ENCODE results near the gene SNRK.
"Not testable (repeated sequence)": the region's sequence is repeated elsewhere in the genome, so short reads cannot be mapped to it uniquely, and the experiment has no call there.

The SNRK gene

DNA sequence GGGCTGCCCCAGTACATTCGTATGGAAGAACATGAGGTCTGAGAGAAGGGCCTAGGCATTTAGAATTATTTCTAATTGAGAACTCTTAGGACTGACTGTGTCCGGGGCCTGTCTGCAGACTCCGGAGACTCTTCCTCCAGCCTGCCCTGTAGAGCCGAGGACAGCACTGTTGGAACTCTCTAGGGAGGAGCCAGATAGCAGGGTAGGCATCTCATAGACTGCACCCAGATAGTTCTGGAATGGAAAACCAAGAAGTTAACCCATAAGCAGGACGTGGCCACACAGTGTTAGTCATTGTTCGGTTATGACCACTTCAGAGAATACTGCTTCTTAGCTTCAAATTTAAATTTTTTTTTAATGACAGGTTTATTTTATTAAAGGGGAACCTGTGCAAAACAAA, 59.5 kb downstream of the SNRK start:
- DNase-seq (ENCODE audit: low read depth), result no peak

DNA sequence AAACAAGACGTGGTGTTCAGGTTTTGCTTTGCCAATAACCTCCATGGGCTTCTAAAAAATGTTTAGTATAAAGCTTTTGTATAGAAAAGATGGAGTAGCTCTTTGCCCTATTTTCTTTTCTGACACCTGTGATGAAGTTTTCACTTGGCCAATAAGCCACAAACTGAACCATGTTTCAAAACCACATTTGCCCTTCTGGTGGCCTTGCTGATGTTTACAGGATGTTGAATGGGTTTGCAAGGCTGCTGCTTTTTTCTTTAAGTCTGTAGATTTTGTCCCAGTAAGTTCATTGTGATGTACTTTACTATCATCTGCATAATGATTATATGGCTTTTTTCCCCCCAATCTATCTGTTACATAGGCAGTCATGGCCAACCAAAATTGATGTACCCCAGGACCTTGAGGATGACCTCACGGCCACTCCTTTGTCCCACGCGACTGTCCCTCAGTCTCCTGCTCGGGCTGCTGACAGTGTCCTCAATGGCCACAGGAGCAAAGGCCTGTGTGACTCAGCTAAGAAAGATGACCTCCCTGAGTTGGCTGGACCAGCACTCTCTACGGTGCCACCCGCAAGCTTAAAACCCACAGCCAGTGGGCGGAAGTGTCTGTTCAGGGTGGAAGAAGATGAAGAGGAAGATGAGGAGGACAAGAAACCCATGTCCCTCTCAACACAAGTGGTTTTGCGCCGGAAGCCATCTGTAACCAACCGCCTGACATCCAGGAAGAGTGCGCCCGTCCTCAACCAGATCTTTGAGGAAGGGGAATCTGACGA, 60.8 kb downstream of the SNRK start:
- DNase-seq (ENCODE audit: low read depth), result no peak

DNA sequence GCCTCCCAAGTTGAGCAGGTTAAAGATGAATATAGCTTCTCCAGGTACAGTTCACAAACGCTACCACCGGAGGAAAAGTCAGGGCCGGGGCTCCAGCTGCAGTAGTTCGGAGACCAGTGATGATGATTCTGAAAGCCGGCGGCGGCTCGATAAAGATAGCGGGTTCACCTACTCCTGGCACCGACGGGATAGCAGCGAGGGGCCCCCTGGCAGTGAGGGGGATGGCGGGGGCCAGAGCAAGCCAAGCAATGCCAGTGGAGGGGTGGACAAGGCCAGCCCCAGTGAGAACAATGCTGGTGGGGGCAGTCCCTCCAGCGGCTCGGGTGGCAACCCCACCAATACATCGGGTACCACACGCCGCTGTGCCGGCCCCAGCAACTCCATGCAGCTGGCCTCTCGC, 61.4 kb downstream of the SNRK start:
- DNase-seq (ENCODE audit: low read depth), result no peak

DNA sequence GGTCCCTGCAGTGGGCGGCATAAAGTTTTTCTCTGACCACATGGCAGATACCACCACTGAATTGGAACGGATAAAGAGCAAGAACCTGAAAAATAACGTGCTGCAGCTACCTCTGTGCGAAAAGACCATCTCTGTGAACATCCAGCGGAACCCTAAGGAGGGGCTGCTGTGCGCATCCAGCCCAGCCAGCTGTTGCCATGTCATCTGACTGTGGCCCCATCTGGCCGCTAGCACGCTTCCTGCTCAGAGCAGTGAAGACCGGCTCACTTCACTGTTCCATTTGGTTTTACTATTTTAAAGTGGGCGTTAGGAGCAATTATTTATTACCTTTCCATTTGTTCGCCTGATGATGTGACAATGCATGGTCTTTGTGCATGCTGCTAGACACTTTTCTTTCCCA, 62.0 kb downstream of the SNRK start:
- no peak for DNase-seq (ENCODE audit: low read depth)

DNA sequence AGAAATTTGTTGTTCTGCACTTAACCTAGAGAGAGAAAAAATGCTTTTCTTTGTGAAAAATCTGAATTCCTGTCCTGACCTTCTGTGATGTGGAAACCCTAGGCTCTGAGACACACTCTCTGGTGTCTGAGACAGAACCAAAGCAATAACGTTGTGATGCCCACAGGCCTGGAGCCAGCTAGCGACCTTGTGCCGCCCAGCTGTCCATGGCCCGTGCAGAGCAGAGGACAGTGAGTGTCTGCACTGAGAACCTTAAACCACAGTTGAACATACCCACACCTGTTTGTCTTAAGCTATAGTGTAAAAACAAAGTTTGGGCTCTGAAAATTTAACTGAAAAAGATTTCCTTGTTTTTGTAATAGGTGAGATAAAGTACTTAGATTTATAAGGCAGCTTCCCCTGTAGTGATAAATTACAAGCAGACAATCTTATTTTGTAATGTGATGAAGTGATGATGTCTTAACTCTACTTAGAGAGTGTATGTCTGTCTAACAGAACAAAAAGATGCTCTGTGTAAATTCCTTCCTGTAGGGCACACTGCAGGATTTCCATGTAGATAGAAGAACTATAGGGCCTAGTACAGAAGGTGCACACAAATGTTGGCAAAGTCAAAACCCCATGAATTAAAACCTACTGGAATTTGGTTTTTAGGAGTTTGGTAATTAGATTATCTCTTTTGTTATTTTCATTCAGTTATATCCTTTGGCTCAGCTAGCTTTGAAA, 62.7 kb downstream of the SNRK start:
- no peak for DNase-seq (ENCODE audit: low read depth)

DNA sequence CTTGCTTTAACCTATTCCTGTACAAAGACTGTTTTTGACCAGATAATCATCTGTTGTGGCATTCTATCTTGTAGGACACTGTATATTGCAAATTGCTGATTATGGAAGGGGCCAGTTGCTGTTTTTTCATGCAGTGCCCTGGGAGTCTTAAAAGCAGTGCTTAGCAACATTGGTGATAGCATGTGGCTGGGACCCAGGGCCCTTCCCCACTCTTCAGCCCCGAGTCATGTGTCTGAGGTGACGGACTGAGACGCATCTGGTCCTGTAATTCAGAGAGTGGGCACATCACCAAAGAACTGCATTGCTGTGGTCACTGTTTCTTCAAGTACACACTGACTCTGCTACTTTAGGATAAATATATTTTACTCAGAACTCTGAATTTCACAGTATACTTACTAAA, 63.4 kb downstream of the SNRK start:
- DNase-seq (ENCODE audit: low read depth), result no peak

DNA sequence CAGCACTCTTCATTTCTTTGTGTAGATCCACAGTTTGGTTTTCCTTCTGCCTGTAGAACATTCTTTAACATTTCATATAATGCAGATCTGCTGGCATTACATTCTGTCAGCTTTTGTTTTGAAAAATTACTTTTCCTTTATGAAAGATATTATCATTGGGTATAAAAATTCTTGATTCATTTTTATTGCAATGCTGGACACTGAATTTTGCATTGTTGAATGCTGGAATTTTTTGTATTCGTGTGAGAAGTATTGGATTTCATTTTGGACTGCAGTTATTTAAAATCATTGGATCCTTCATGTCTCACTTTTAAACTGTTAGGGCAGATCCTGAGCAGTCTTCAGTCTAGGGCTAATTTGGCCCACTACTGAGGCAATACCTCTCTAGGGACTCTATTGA, 67.1 kb downstream of the SNRK start:
- DNase-seq (ENCODE audit: low read depth), result no peak

DNA sequence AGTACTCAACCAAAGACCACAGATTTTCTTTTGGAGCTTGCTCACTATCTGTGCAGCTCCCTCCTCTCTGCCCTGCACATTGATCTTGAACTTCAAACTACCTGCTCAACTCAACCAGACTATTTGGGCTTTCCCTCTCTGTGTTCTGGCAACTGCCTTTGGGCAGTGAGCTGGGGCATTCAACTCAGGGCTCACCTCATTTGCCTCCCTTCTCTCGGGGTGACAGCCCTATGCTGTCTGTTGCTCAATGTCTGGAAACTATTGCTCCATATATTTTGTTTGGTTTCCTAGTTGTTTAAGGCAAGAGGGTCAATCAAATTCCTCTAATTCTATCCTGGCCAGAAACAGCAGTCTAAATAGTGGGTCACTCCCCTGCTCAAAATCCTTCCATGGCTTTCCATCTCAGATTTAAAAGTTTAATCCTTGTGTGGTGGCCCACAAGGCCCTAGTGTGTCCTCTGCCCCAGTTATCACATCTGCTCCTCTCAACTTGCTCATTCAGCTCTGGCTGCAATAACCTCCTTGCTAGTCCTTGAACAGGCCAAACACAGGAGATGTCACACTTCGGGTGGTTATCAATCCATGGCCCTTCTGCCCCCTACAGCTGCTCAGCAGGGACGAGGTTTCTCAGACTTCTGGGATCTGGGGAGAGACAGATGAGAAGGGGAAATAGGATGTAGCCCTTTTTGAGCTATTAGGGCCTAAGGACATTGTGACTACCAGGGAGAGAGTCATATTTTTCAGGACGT, 67.8 kb downstream of the SNRK start:
- DNase-seq (ENCODE audit: low read depth), result no peak

DNA sequence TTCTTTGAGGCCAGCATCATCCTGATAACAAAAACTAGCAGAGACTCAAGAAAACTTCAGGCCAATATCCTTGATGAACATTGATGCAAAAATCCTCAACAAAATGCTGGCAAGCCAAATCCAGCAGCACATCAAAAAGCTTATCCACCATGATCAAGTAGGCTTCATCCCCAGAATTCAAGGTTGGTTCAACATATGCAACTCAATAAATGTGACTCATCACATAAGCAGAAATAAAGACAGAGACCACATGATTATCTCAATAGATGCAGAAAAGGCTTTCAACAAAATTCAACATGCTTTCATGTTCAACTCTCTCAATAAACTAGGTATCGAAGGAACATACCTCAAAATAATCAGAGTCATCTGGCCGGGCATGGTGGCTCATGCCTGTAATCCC, 69.7 kb downstream of the SNRK start:
- DNase-seq (ENCODE audit: low read depth), result not testable (repeated sequence)

DNA sequence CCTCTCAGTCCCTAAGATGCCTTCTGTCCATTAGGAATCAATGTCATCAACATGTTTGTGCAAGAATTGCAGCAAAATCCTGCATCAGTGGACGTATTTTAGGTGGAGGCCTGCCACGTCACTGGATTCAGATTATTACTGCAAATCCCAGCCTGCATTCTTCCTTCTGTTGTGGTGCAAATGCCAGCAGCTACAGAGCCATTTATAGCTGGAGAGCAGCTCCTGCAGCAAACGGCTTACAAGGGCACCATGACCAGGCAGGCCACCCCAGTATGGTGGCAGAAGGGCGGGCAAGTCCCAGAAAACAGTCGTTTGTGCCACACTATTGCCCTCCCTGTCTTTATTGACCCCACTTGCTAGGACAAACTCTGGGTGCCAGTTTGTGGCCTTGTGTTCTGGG, 74.7 kb downstream of the SNRK start:
- no peak for DNase-seq (ENCODE audit: low read depth)

DNA sequence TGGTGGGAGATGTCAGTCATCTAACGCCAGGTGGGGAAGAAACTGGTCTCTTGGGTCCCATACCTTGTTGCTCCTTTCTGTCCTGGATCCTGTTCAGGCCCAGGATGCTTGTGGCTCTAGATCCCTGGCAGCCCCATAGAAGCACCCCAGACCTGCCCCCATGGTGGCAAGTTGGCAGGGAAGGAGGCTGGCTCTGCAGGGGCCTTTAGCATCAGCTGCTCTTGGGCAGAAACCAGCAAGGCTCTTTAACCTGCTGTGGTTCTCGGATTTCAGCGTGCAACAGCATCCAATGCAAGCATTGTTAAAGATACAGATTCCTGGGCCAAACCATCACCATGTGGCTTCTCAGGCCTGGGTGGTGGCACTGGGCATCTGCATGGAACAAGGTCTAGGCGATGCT, 75.8 kb downstream of the SNRK start:
- no peak for DNase-seq (ENCODE audit: low read depth)

DNA sequence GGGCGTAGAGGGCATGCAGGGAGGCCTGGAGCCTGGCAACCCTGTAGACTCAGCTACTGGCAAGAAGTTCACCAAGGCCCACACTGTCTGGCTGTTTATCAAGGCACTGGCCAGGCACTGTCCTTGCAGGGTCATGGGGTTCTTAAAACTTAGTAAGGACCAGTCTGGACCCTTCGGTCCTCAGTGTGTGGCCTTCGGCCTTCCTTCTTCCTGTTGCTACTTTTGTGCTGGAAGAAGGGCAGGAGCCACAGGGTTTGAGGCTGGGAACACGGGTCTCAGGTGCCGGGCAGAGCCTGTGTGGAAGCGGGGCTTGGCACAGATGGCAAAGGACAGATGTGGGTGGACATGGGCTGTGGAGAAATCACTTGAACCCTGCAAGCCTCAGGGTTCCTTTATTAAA, 76.6 kb downstream of the SNRK start:
- DNase-seq (ENCODE audit: low read depth), result no peak

DNA sequence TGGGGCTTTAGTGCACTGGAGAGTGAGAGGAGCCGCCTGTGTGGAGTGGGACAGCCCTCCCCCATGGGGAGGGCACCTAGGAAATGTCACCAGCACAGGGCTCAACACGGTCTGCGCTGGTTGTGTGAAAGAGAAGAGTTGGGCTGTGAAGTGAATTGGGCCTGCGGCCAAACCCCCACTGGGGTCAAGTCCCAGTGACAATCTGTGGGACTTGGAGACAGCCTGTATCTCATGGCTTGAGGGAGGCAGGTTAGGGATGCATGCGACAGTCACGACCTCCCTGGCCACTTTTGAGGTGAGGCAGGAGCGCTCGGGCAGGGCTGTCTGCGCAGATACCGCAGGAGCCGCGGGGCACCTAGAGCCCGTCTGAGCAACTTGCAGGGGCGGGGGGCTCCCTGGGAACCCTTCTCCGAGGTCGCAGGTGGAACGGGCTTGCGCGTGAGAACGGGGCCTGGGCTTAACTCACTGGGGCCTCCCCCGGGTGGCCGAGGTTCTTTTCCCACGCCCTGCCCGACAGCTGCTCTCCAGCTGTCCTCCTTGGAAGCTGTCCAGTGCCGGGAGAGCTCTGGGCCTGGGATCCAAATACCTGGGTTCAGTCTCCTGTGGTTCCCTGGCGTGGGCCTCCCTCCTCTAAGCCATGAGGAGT, 77.4 kb downstream of the SNRK start:
- no peak for DNase-seq (ENCODE audit: low read depth)

DNA sequence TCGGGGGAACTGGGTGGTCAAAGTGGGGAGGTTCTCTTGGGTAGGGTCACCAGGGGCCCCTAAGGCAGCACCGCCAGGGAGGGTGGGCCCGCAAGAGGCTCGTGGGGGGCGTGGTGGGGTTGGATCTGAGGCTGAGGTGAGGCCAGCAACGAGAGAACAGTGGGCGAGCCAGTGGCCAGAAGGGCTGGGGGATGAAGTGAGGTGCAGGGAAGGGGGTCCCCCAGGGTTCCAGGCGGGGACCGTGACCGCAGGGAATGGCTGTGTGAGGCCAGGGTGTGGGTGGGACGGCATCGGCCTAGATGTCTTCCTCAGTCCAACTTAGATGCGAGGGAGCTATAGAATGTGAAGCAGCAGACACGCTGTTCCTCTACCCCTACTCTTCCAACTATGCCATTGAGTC, 78.2 kb downstream of the SNRK start:
- no peak for DNase-seq (ENCODE audit: low read depth)

DNA sequence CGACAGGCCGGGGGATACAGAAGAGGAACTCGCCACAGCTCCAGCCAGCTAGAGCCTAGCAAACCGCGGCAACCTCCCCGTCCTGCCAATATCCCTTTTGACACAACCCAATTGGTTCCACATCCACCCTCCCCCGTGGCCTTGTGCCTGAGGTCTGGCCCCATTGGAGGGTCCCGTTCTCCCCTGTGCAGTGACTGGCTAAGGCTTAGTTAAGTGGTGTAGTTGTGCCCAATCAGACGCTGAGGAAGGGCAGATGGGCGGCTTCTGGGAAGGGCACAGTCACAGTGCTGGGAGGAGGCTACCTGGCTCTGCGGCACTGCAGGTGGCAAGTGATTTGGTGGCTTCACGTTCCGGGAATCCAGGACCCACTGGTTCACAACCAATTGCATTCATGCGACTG, 78.6 kb downstream of the SNRK start:
- DNase-seq (ENCODE audit: low read depth), result no peak

DNA sequence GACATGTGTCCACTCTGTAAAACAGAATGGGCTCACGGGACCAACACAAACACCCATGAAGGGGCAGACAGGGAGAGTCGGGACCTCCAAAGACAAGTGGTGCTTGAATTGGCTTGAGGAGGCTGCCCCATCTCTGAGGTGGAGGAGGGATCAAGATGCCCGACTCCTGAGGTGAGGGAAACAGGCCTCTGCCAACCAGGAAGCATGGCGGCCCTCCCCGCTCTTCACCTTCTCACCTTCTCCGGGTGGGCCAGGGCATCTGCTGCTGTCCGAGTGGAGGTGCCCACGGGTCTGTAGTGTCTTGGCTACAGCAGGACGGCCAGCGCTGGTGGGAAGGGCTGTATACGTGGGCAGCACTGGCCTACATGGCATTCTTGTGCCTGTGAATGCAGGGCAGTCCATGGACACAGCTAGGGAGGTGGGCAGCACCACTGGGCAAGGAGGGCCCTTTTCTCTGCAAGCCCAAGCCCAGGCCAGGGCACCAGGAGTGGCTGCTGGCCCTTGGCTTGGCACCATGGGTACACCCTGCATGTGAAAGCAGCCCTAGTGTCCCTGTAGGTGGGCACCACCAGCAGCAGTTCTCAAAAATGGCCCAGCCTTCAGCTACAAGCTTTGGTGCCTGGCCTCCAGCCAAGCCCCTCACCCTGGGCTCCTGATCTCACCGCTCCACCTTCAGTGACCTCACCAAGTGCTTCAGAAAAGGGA, 79.4 kb downstream of the SNRK start:
- no peak for DNase-seq (ENCODE audit: low read depth)

DNA sequence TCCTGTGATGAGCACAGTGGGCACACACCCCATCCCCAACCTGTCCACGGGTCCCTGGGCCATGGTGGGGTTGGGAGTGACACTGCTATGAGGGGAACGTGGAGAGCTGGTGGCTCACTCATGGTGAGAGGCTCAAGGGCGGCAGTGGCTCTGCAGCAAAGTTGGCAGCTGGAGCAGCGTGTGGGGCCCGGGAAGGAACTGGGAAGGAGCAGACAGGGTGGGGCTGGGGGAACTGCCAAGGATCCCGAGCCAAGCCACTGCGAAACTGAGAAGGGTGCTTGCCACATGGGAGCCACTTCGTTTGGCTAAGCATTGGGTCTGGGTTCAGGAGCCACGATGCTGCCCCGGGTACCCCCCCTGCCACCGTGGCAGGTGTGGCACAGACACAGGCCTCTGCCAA, 80.1 kb downstream of the SNRK start:
- no peak for DNase-seq (ENCODE audit: low read depth)

DNA sequence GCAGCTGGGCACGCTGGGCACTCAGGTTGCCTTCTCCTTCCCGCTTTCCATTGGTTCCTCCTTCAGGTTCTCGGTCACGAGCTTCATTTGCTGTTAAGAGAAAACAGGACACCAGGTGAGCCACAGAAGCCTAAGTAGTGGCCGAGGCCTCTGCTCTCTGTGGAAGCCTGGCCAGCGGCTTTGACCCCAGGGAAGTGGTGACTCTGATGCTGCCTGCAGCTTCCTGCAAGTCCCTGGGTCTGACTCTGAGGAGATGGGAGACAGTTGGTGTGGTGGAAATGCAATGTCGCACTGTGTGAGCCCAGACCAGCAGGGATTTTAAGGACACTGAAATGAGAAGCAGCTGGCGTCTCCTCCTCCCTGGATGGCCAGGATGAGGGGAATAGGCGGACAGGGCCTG, 80.5 kb downstream of the SNRK start:
- no peak for DNase-seq (ENCODE audit: low read depth)

DNA sequence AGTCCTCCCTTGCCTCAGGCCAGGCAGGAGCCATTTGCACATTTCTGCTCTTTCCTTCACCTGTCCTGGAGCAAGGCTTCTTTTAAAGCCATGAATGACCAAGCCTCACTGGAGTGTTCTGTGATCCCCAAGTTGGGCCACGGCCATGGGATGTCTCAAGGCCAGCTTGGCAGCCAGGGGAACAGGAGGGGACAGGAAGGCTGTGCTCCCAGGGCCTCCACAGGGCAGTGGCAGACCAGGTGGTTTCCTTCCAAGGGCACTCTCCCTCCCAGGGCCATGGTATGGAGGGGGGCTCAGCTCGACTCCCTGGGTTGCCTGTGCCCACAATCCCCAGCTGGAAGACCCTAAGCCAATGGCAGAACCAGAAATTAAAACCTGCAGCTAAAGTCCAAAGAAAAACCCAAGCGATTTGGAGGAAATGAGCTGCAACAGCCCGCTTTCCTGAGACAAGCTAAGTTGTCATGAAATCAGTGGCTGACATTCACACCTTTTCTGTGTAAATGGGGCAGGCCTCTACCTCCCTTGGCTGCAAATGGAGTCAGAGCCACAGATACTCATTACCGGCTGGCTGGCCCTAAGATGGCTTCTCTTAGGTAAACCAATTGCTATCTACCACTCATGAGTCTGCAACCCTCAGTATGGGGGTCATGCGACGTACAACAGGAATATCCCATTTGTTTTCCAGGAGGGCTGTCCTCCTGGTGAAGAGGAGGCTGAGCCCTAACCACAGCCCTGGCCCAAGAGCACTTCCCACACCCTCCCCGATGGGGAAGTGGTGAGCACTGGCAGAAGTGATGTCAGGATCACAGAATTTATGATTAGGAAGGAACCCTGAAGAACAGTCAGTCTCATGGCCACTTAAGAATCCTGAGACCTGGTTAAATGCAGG, 83.3 kb downstream of the SNRK start:
- DNase-seq (ENCODE audit: low read depth), result no peak

DNA sequence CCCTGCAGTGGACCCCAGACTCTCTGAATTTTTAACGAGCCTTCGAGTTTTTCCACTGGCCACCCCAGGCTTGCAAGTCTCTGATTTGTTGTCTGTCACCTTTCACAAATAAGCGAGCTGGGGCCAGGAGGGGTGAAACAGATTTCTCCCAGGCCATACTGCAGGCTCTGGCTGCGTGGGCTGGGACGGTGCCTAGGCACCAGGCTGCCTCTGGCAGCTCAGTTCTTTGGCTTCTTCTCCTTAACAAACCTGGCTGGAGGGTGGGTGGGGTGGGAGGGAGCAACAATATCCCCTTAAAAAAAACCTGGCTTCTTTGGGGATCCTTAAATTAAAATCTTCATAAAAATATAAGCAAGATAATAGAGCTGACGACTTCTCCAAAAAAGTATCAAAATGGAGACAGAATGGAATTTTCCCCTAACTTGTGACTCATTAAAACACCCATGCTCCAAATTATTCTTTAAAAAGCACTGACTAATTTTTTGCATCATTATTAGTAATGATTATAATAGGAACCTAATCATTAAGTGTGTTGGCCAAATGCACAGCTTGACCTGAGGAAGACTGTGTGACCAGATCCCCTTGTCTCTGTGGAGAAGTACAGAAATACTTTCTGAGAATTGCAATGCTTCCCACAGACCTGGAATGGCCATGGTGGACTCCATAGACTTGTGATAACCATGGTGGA, 84.1 kb downstream of the SNRK start:
- DNase-seq (ENCODE audit: low read depth), result no peak
